ENCODE results near the gene B3GNT9. TPM values are rescaled to one million over a fixed set of nuclear protein-coding genes. Genes with fewer than 3 reads are reported as not detected.

B3GNT9 gene
- total RNA-seq, 1 donor from 2014 or later: 5.1 TPM

GRCh38 chr16:67150047-67150832, 558 bp downstream of the B3GNT9 start:
- peaks cover 13% of the 10 kb centered on the region for H3K36me3 Mint-ChIP-seq (ENCODE audit: low read depth)
- peak; percentile 37 for TF ChIP-seq CTCF (conservative IDR thresholded peaks at IDR 0.05)
- no peak overlapping the region for H3K4me3 Mint-ChIP-seq
- H3K9me3 Mint-ChIP-seq: no peaks in the 10 kb centered on the region
- H3K27ac Mint-ChIP-seq (ENCODE audit: unreplicated experiment): no peak overlapping the region
- peaks cover 4% of the 10 kb centered on the region for H3K4me1 Mint-ChIP-seq
- peaks cover 46% of the 10 kb centered on the region for H3K27me3 Mint-ChIP-seq (ENCODE audit: low read depth)
- peak; percentile 54 for DNase-seq (ENCODE audit: low read depth, low spot score)

GRCh38 chr16:67149276-67150046, 1.3 kb downstream of the B3GNT9 start:
- Mint-ChIP-seq H3K9me3 (no peaks in the 10 kb centered on the region), H3K4me1 (peaks cover 4% of the 10 kb centered on the region), H3K27ac (ENCODE audit: unreplicated experiment) (no peak overlapping the region), H3K4me3 (peak overlapping the region; percentile 25), H3K36me3 (ENCODE audit: low read depth) (peaks cover 16% of the 10 kb centered on the region), H3K27me3 (ENCODE audit: low read depth) (peaks cover 43% of the 10 kb centered on the region)
- DNase-seq (ENCODE audit: low read depth, low spot score): no peak
- no peak for TF ChIP-seq CTCF (conservative IDR thresholded peaks at IDR 0.05)

GRCh38 chr16:67148656-67149275, 2.0 kb downstream of the B3GNT9 start:
- DNase-seq (ENCODE audit: low read depth, low spot score): no peak
- peaks cover 4% of the 10 kb centered on the region for H3K4me1 Mint-ChIP-seq
- peak overlapping the region; percentile 25 for H3K4me3 Mint-ChIP-seq
- H3K27me3 Mint-ChIP-seq (ENCODE audit: low read depth): peaks cover 36% of the 10 kb centered on the region
- TF ChIP-seq CTCF (conservative IDR thresholded peaks at IDR 0.05): no peak
- no peak overlapping the region for H3K27ac Mint-ChIP-seq (ENCODE audit: unreplicated experiment)
- peaks cover 17% of the 10 kb centered on the region for H3K36me3 Mint-ChIP-seq (ENCODE audit: low read depth)
- H3K9me3 Mint-ChIP-seq: no peaks in the 10 kb centered on the region

- H3K4me3 Mint-ChIP-seq: peak overlapping the region; percentile 25
These were observed 2.6 kb downstream of the B3GNT9 start for GRCh38 chr16:67148221-67148620.

More at GRCh38 chr16:67148221-67148620, 2.6 kb downstream of the B3GNT9 start:
- no peak for DNase-seq (ENCODE audit: low read depth, low spot score)
- Mint-ChIP-seq H3K9me3 (no peaks in the 10 kb centered on the region), H3K36me3 (ENCODE audit: low read depth) (peaks cover 17% of the 10 kb centered on the region), H3K27me3 (ENCODE audit: low read depth) (peaks cover 30% of the 10 kb centered on the region), H3K27ac (ENCODE audit: unreplicated experiment) (no peak overlapping the region), H3K4me1 (peaks cover 4% of the 10 kb centered on the region)
- TF ChIP-seq CTCF (conservative IDR thresholded peaks at IDR 0.05): no peak

All from neural crest cell (in vitro differentiated cells).